ENCODE results near the gene ZNF576. TPM values are rescaled to one million over a fixed set of nuclear protein-coding genes. Genes with fewer than 3 reads are reported as not detected.

The ZNF576 gene
- total and polyA plus RNA-seq, 4 donors: 6.9 to 14.9 (median 10.9) TPM

- no peak within 1 kb of the TSS for H3K27ac ChIP-seq (ENCODE audit: low read depth in 1 of 2, low read length in 2 of 2)
- no peaks in the 10 kb centered on the region for H3K27me3 ChIP-seq (ENCODE audit: control insufficient read depth in 4 of 4, insufficient read depth in 4 of 4, low read length in 3 of 4)
- 2% methylated on average over 110 of the region's 110 CpGs for WGBS
- H3K36me3 ChIP-seq (ENCODE audit: control insufficient read depth in 4 of 4, insufficient read depth in 3 of 4, low read depth in 1 of 4, low read length in 3 of 4): no peaks in the 10 kb centered on the region
- no peaks in the 10 kb centered on the region for H3K9me3 ChIP-seq (ENCODE audit: control insufficient read depth in 4 of 4, low read length in 3 of 4)
- peak within 1 kb of the TSS; percentile 35 to 75 (median 67) for H3K4me3 ChIP-seq (ENCODE audit: low read depth in 1 of 3, low read length in 3 of 3)
- TF ChIP-seq, protein P1, sequence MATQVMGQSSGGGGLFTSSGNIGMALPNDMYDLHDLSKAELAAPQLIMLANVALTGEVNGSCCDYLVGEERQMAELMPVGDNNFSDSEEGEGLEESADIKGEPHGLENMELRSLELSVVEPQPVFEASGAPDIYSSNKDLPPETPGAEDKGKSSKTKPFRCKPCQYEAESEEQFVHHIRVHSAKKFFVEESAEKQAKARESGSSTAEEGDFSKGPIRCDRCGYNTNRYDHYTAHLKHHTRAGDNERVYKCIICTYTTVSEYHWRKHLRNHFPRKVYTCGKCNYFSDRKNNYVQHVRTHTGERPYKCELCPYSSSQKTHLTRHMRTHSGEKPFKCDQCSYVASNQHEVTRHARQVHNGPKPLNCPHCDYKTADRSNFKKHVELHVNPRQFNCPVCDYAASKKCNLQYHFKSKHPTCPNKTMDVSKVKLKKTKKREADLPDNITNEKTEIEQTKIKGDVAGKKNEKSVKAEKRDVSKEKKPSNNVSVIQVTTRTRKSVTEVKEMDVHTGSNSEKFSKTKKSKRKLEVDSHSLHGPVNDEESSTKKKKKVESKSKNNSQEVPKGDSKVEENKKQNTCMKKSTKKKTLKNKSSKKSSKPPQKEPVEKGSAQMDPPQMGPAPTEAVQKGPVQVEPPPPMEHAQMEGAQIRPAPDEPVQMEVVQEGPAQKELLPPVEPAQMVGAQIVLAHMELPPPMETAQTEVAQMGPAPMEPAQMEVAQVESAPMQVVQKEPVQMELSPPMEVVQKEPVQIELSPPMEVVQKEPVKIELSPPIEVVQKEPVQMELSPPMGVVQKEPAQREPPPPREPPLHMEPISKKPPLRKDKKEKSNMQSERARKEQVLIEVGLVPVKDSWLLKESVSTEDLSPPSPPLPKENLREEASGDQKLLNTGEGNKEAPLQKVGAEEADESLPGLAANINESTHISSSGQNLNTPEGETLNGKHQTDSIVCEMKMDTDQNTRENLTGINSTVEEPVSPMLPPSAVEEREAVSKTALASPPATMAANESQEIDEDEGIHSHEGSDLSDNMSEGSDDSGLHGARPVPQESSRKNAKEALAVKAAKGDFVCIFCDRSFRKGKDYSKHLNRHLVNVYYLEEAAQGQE (IDR thresholded peaks at IDR 0.05): no peak
- TF ChIP-seq HNF4A (conservative IDR thresholded peaks at IDR 0.05) (no peak), SP1 (IDR thresholded peaks at IDR 0.05) (no peak), RXRA (IDR thresholded peaks at IDR 0.05) (no peak), EGR1 (IDR thresholded peaks at IDR 0.05; ENCODE audit: low read depth in 2 of 2) (no peak), NR2F2 (IDR thresholded peaks at IDR 0.05) (no peak)
- TF ChIP-seq, protein P2, sequence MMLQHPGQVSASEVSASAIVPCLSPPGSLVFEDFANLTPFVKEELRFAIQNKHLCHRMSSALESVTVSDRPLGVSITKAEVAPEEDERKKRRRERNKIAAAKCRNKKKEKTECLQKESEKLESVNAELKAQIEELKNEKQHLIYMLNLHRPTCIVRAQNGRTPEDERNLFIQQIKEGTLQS (IDR thresholded peaks at IDR 0.05): no peak
- peaks cover 4 to 11% (median 9%) of the 10 kb centered on the region in 4 donors for H3K4me1 ChIP-seq (ENCODE audit: control insufficient read depth in 4 of 4, insufficient read depth in 4 of 4, low read length in 3 of 4)
- peak; percentile 55 for DNase-seq (ENCODE audit: low spot score)
- no peak within 1 kb of the TSS for H3K9ac ChIP-seq (ENCODE audit: low read depth in 1 of 2, low read length in 2 of 2)
These were observed 43.4 kb downstream of the ZNF576 start, which contains the start of gene CADM4 for GRCh38 chr19:43639519-43640423. Gene CADM4, minus strand, starts transcription at chr19:43639850. Its CDS starts 60 bp downstream, at chr19:43639790.

- 19% methylated on average over 9 of the region's 9 CpGs for WGBS
- no peaks in the 10 kb centered on the region for H3K27me3 ChIP-seq (ENCODE audit: control insufficient read depth in 4 of 4, insufficient read depth in 4 of 4, low read length in 3 of 4)
- DNase-seq (ENCODE audit: low spot score): no peak
- H3K27ac ChIP-seq (ENCODE audit: low read depth in 1 of 2, low read length in 2 of 2): no peak overlapping the region
- H3K4me3 ChIP-seq (ENCODE audit: low read depth in 1 of 3, low read length in 3 of 3): peak overlapping the region in 2 of 3 donors; percentile 67 to 75
- H3K9me3 ChIP-seq (ENCODE audit: control insufficient read depth in 4 of 4, low read length in 3 of 4): no peaks in the 10 kb centered on the region
- TF ChIP-seq HNF4A (conservative IDR thresholded peaks at IDR 0.05) (no peak), RAD21 (IDR thresholded peaks at IDR 0.05) (no peak), TAF1 (conservative IDR thresholded peaks at IDR 0.05) (no peak), FOXA2 (IDR thresholded peaks at IDR 0.05) (no peak), GABPA (IDR thresholded peaks at IDR 0.05 in 1 of 2, conservative IDR thresholded peaks at IDR 0.05 in 1 of 2) (no peak), MAX (IDR thresholded peaks at IDR 0.05) (no peak), CTCF (IDR thresholded peaks at IDR 0.05; ENCODE audit: low read depth, low read length, missing input control) (no peak), RXRA (IDR thresholded peaks at IDR 0.05) (no peak), FOXA1 (IDR thresholded peaks at IDR 0.05) (no peak), ZBTB33 (IDR thresholded peaks at IDR 0.05) (no peak), NR2F2 (IDR thresholded peaks at IDR 0.05) (no peak), YY1 (IDR thresholded peaks at IDR 0.05) (no peak), SP1 (IDR thresholded peaks at IDR 0.05) (no peak)
- TF ChIP-seq, protein P2 (IDR thresholded peaks at IDR 0.05): no peak
- no peak overlapping the region for H3K9ac ChIP-seq (ENCODE audit: low read depth in 1 of 2, low read length in 2 of 2)
- no peaks in the 10 kb centered on the region for H3K36me3 ChIP-seq (ENCODE audit: control insufficient read depth in 4 of 4, insufficient read depth in 3 of 4, low read depth in 1 of 4, low read length in 3 of 4)
- H3K4me1 ChIP-seq (ENCODE audit: control insufficient read depth in 4 of 4, insufficient read depth in 4 of 4, low read length in 3 of 4): peaks cover 4 to 11% (median 9%) of the 10 kb centered on the region in 4 donors
These were observed 44.0 kb downstream of the ZNF576 start for GRCh38 chr19:43640424-43640757.
